NB4 (cell line): Measurements from ENCODE around the gene HLA-DMA.
A peak's percentile ranks its signal among the peaks of the same experiment; 100 is the strongest.

ENCODE experiments used
- DNase-seq: peaks from one replicate; pipeline ENCODE4 v3.0.0; 2010; ENCODE audit warnings: low read depth
- H3K4me3 ChIP-seq: one replicate; pipeline ENCODE4 v1.5.1; 2011; ENCODE audit warnings: mild to moderate bottlenecking, low read depth, low read length, moderate library complexity
- CTCF ChIP-seq: IDR thresholded peaks from one replicate; pipeline ENCODE4 v1.5.1; 2012; ENCODE audit warnings: low read depth, low read length
- MAX ChIP-seq: IDR thresholded peaks from 2 replicates; pipeline ENCODE4 v1.6.1; 2011; ENCODE audit warnings: low read depth, low read length
- MYC ChIP-seq: IDR thresholded peaks from 2 replicates; pipeline ENCODE4 v1.6.1; 2011; ENCODE audit warnings: low read depth, low read length
- POLR2A ChIP-seq: IDR thresholded peaks from 2 replicates; pipeline ENCODE4 v1.6.1; 2011; ENCODE audit warnings: mild to moderate bottlenecking; ENCODE audit not compliant: insufficient read length; ENCODE audit errors: extremely low read depth

HLA-DMA gene

GRCh38 chr6:32962213-32962826, 9.4 kb upstream of the HLA-DMA start:
- DNase-seq: no peak
- TF ChIP-seq MAX (no peak), POLR2A (no peak), MYC (no peak)
- no peak overlapping the region for H3K4me3 ChIP-seq

- no peak for DNase-seq
- no peak overlapping the region for H3K4me3 ChIP-seq
- TF ChIP-seq MAX (no peak), POLR2A (no peak), CTCF (no peak), MYC (no peak)
Observed at GRCh38 chr6:32960563-32960962, 7.7 kb upstream of the HLA-DMA start.

GRCh38 chr6:32956176-32956575, 3.3 kb upstream of the HLA-DMA start:
- TF ChIP-seq MAX (no peak), MYC (no peak), CTCF (no peak), POLR2A (no peak)
- no peak for DNase-seq
- H3K4me3 ChIP-seq: no peak overlapping the region

- DNase-seq: peak; percentile 34
- TF ChIP-seq CTCF (peak; percentile 40), POLR2A (no peak)
- H3K4me3 ChIP-seq: no peak overlapping the region
Observed at GRCh38 chr6:32954986-32955802, 2.3 kb upstream of the HLA-DMA start.

GRCh38 chr6:32954267-32954666, 1.4 kb upstream of the HLA-DMA start:
- H3K4me3 ChIP-seq: no peak overlapping the region

More at GRCh38 chr6:32954267-32954666, 1.4 kb upstream of the HLA-DMA start:
- DNase-seq: no peak
- TF ChIP-seq CTCF (no peak), POLR2A (no peak), MAX (no peak), MYC (no peak)
